HepG2 (cell line): ENCODE data around the gene AHRR.

Experiments used
- EZH2 ChIP-seq: conservative IDR thresholded peaks from 2 replicates; pipeline ENCODE4 v1.6.1; 2012; ENCODE audit warnings: mild to moderate bottlenecking, low read depth, low read length, moderate library complexity
- FOXM1 ChIP-seq: sonication (generic); formaldehyde crosslinking; IDR thresholded peaks from 2 replicates; pipeline ENCODE4 v1.5.0; 2020; ENCODE audit warnings: missing genetic modification reagents
- NR2F2 ChIP-seq: IDR thresholded peaks from 2 replicates; pipeline ENCODE4 v1.6.1; 2012; ENCODE audit warnings: low read depth, inconsistent platforms, borderline replicate concordance
- POLR2A ChIP-seq, 2 experiments: IDR thresholded peaks; 2 replicates each; pipeline ENCODE4 v1.6.1; 2011; ENCODE audit warnings: low read depth in 2 of 2, low read length in 2 of 2, mild to moderate bottlenecking in 1 of 2, moderate library complexity in 1 of 2; ENCODE audit not compliant: insufficient read depth in 1 of 2
- SUZ12 ChIP-seq: fragments of 150-350 bp; IDR thresholded peaks from 2 replicates; pipeline ENCODE4 v1.6.1; 2014; ENCODE audit warnings: low read depth, low read length
- ZNF136 ChIP-seq: sonication (generic); formaldehyde crosslinking; IDR thresholded peaks from 2 replicates; pipeline ENCODE4 v1.8.1; 2022; ENCODE audit warnings: low read depth, mild to moderate bottlenecking, moderate library complexity, missing genetic modification reagents
- ZNF354B ChIP-seq: sonication (generic); formaldehyde crosslinking; IDR thresholded peaks from 2 replicates; pipeline ENCODE4 v1.8.0; 2022; ENCODE audit warnings: mild to moderate bottlenecking, missing genetic modification reagents
- TF ChIP-seq, protein P1 (sequence below): sonication (generic); formaldehyde crosslinking; IDR thresholded peaks from 2 replicates; pipeline ENCODE4 v1.5.0; 2020; ENCODE audit warnings: mild to moderate bottlenecking, missing genetic modification reagents, moderate library complexity
- TF ChIP-seq, protein P2 (sequence below): sonication (generic); formaldehyde crosslinking; IDR thresholded peaks from 2 replicates; pipeline ENCODE4 v1.8.1; 2023; ENCODE audit warnings: mild to moderate bottlenecking, missing genetic modification reagents, borderline replicate concordance
- TF ChIP-seq, protein P3 (sequence below): sonication (generic); formaldehyde crosslinking; conservative IDR thresholded peaks from 2 replicates; pipeline ENCODE4 v1.4.0; 2020; ENCODE audit warnings: missing genetic modification reagents
- TF ChIP-seq, protein P4 (sequence below), 2 experiments: sonication (generic) in 1 of 2; formaldehyde crosslinking in 1 of 2; IDR thresholded peaks; 2 replicates each; pipeline versions ENCODE4 v1.4.0 to v1.6.1; 2016 to 2020; ENCODE audit warnings: borderline replicate concordance in 1 of 2, low read depth in 1 of 2, mild to moderate bottlenecking in 1 of 2, missing genetic modification reagents in 1 of 2
- TF ChIP-seq, protein P5 (sequence below): sonication (generic); formaldehyde crosslinking; IDR thresholded peaks from 2 replicates; pipeline ENCODE4 v1.4.0; 2020; ENCODE audit warnings: missing genetic modification reagents
- TF ChIP-seq, protein P6 (sequence below): sonication (generic); formaldehyde crosslinking; IDR thresholded peaks from 2 replicates; pipeline ENCODE4 v1.4.0; 2020; ENCODE audit warnings: missing genetic modification reagents

DNA sequence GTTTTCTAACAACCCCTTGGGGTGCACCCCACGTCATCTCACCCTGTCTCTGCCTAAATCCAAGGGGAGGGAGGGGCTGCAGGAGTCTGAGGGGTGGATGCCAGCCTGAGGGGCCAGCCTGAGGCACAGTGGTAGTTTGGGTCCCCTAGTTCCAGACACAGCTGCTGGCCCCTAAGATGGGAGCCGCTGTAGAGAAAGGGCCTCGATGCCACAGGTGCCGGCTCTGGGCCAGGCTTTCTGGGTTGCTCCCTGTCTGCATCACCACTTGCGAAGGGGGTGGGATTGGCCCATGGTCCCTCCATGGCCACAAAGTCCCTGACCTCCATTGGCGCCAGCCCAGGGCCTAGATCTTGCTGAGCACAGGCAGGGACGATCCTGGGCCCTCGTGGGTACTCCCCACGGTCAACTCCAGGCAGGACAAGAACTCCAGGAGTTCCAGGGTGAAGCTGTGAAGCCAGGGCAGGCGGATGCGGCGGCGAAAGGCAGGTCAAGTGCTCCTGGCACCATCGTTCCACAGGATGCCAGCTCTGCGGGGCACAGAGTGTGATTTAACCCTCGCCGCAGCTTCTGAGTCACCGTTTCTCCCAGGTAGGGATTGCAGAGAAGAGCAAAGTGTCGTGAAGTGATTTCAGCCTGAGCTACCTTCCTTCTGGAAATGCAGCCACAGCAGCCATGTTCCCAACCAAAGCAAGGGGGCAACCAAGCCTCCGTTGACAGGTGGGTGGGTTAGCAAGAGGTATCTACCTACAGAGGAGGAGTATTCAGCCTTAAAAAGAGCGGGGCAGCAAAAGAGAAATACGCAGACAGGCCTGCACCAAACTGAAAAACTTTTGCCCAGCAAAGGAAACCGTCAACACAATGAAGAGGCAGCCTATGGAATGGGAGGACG, 79.9 kb downstream of the AHRR start:
- TF ChIP-seq ZNF136 = no peak
- TF ChIP-seq, protein P1, sequence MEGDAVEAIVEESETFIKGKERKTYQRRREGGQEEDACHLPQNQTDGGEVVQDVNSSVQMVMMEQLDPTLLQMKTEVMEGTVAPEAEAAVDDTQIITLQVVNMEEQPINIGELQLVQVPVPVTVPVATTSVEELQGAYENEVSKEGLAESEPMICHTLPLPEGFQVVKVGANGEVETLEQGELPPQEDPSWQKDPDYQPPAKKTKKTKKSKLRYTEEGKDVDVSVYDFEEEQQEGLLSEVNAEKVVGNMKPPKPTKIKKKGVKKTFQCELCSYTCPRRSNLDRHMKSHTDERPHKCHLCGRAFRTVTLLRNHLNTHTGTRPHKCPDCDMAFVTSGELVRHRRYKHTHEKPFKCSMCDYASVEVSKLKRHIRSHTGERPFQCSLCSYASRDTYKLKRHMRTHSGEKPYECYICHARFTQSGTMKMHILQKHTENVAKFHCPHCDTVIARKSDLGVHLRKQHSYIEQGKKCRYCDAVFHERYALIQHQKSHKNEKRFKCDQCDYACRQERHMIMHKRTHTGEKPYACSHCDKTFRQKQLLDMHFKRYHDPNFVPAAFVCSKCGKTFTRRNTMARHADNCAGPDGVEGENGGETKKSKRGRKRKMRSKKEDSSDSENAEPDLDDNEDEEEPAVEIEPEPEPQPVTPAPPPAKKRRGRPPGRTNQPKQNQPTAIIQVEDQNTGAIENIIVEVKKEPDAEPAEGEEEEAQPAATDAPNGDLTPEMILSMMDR = no peak
- TF ChIP-seq ZNF354B = no peak
- TF ChIP-seq, protein P2, sequence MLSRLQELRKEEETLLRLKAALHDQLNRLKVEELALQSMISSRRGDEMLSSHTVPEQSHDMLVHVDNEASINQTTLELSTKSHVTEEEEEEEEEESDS (CRISPR knock-in tag) = no peak
- TF ChIP-seq, protein P3, sequence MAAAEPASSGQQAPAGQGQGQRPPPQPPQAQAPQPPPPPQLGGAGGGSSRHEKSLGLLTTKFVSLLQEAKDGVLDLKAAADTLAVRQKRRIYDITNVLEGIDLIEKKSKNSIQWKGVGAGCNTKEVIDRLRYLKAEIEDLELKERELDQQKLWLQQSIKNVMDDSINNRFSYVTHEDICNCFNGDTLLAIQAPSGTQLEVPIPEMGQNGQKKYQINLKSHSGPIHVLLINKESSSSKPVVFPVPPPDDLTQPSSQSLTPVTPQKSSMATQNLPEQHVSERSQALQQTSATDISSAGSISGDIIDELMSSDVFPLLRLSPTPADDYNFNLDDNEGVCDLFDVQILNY (CRISPR knock-in tag) = no peak
- TF ChIP-seq, protein P4, sequence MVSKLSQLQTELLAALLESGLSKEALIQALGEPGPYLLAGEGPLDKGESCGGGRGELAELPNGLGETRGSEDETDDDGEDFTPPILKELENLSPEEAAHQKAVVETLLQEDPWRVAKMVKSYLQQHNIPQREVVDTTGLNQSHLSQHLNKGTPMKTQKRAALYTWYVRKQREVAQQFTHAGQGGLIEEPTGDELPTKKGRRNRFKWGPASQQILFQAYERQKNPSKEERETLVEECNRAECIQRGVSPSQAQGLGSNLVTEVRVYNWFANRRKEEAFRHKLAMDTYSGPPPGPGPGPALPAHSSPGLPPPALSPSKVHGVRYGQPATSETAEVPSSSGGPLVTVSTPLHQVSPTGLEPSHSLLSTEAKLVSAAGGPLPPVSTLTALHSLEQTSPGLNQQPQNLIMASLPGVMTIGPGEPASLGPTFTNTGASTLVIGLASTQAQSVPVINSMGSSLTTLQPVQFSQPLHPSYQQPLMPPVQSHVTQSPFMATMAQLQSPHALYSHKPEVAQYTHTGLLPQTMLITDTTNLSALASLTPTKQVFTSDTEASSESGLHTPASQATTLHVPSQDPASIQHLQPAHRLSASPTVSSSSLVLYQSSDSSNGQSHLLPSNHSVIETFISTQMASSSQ (IDR thresholded peaks at IDR 0.05; ENCODE audit: low read depth) = no peak
- TF ChIP-seq, protein P4 (CRISPR knock-in tag; IDR thresholded peaks at IDR 0.05; ENCODE audit: borderline replicate concordance) = no peak
- TF ChIP-seq EZH2 = no peak
- no peak for TF ChIP-seq SUZ12
- TF ChIP-seq, protein P5, sequence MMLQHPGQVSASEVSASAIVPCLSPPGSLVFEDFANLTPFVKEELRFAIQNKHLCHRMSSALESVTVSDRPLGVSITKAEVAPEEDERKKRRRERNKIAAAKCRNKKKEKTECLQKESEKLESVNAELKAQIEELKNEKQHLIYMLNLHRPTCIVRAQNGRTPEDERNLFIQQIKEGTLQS (CRISPR knock-in tag) = no peak
- TF ChIP-seq FOXM1 = no peak
- no peak for TF ChIP-seq POLR2A (IDR thresholded peaks at IDR 0.05; ENCODE audit: insufficient read depth in 1 of 2, low read depth in 2 of 2, low read length in 2 of 2)
- TF ChIP-seq, protein P6, sequence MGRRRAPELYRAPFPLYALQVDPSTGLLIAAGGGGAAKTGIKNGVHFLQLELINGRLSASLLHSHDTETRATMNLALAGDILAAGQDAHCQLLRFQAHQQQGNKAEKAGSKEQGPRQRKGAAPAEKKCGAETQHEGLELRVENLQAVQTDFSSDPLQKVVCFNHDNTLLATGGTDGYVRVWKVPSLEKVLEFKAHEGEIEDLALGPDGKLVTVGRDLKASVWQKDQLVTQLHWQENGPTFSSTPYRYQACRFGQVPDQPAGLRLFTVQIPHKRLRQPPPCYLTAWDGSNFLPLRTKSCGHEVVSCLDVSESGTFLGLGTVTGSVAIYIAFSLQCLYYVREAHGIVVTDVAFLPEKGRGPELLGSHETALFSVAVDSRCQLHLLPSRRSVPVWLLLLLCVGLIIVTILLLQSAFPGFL (CRISPR knock-in tag) = no peak
- no peak for TF ChIP-seq NR2F2
